Uterus (tissue), 2 donors: ENCODE measurements around the gene DUOX2.

Experiments
- POLR2A ChIP-seq, 2 donors: fragments of 450-650 bp; IDR thresholded peaks; one replicate each; pipeline ENCODE4 v1.6.1; 2016; ENCODE audit warnings: antibody characterized with exemption in 2 of 2, mild to moderate bottlenecking in 1 of 2, moderate library complexity in 1 of 2
- TF ChIP-seq, protein P1 (sequence below), 4 experiments: fragments of 200-600 bp in 2 of 4; fragments of 450-650 bp in 2 of 4; sonication (generic) in 2 of 4; IDR thresholded peaks; one replicate each; pipeline ENCODE4 v1.5.1; 2016 to 2019; ENCODE audit warnings: antibody characterized with exemption in 4 of 4, mild to moderate bottlenecking in 2 of 4, moderate library complexity in 1 of 4

DNA sequence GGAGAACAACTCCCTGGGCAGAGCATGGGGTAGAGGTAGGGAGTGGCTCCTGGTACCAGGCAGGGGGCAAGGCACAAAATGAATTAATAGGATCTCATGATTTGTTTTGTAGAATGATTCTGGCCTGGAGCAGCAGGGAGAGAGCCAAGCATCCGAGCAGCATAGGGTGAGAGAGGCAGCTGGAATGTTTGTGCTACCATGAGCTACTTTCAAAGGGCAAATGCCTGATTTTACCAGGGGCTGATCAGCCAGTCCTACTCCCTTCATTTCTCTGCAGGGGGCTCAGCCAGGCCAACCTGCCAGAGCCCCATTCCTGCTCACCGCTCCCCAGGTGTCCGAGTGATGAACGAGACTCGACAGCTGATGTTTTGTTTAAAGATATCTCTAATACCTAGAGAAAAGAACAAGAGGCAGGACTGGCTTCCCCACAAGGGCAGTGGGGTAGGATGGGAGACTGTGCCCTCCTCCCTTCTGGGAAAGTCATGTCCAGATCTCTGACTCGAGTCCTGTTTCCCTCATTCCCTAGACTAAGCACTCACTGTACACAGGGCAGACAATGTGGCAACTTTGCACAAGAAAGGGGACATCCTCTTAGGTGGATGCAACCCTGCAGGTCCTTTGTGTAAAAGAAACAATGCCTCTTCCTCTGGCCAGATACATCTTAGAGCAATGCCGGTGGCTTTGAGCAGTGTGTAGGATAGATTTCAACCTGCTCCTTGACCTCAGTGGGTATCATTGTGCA is 12.9 kb downstream of the DUOX2 start:
- TF ChIP-seq, protein P1, sequence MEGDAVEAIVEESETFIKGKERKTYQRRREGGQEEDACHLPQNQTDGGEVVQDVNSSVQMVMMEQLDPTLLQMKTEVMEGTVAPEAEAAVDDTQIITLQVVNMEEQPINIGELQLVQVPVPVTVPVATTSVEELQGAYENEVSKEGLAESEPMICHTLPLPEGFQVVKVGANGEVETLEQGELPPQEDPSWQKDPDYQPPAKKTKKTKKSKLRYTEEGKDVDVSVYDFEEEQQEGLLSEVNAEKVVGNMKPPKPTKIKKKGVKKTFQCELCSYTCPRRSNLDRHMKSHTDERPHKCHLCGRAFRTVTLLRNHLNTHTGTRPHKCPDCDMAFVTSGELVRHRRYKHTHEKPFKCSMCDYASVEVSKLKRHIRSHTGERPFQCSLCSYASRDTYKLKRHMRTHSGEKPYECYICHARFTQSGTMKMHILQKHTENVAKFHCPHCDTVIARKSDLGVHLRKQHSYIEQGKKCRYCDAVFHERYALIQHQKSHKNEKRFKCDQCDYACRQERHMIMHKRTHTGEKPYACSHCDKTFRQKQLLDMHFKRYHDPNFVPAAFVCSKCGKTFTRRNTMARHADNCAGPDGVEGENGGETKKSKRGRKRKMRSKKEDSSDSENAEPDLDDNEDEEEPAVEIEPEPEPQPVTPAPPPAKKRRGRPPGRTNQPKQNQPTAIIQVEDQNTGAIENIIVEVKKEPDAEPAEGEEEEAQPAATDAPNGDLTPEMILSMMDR (IDR thresholded peaks at IDR 0.05), result no peak
- no peak for TF ChIP-seq POLR2A (IDR thresholded peaks at IDR 0.05)
